Hematopoietic multipotent progenitor cell treated with erythropoietin and hydrocortisone succinate and interleukin-3 and kit ligand, for 8 days (in vitro differentiated cells): Measurements from ENCODE around the gene BLACAT1.

Experiments used
- DNase-seq: peaks from one replicate; pipeline ENCODE4 v3.0.0-alpha.2; 2015

Gene BLACAT1

GRCh38 chr1:205455581-205456382 is at the start of gene BLACAT1:
BLACAT1 (minus strand) TSS chr1:205456045.
- DNase-seq, result no peak

GRCh38 chr1:205505076-205505729 is 49.4 kb upstream of the BLACAT1 start:
- DNase-seq, result no peak

- peak; percentile 62 for DNase-seq
These were observed 48.6 kb upstream of the BLACAT1 start, which contains the start of gene CDK18 for GRCh38 chr1:205504311-205505075. CDK18 (plus strand) TSS chr1:205504669; CDS start chr1:205523168, 18,499 bp downstream.

GRCh38 chr1:205502992-205503391 is 47.1 kb upstream of the BLACAT1 start:
- DNase-seq, result no peak

GRCh38 chr1:205502111-205502810 is 46.4 kb upstream of the BLACAT1 start:
- DNase-seq, result no peak

GRCh38 chr1:205500240-205501233 is 44.7 kb upstream of the BLACAT1 start:
- DNase-seq, result no peak

- no peak for DNase-seq
These were observed 43.9 kb upstream of the BLACAT1 start for GRCh38 chr1:205499789-205500188.

- no peak for DNase-seq
These were observed 41.5 kb upstream of the BLACAT1 start for GRCh38 chr1:205497351-205497750.

GRCh38 chr1:205496661-205497060 is 40.8 kb upstream of the BLACAT1 start:
- no peak for DNase-seq

- DNase-seq, result no peak
These were observed 39.5 kb upstream of the BLACAT1 start for GRCh38 chr1:205495237-205495823.

GRCh38 chr1:205494115-205494514 is 38.3 kb upstream of the BLACAT1 start:
- DNase-seq, result no peak

GRCh38 chr1:205493241-205494085 is 37.6 kb upstream of the BLACAT1 start:
- no peak for DNase-seq

GRCh38 chr1:205492774-205493173 is 36.9 kb upstream of the BLACAT1 start:
- DNase-seq, result no peak

- DNase-seq, result no peak
These were observed 36.4 kb upstream of the BLACAT1 start for GRCh38 chr1:205492201-205492667.

- DNase-seq, result no peak
These were observed 35.9 kb upstream of the BLACAT1 start for GRCh38 chr1:205491794-205492193.

- DNase-seq, result peak; percentile 62
These were observed 32.4 kb upstream of the BLACAT1 start for GRCh38 chr1:205488074-205488723.

GRCh38 chr1:205486258-205486657 is 30.4 kb upstream of the BLACAT1 start:
- no peak for DNase-seq

GRCh38 chr1:205484985-205485967 is 29.4 kb upstream of the BLACAT1 start:
- peak; percentile 70 for DNase-seq
